Ishikawa (cell line): ENCODE results near the gene MRPS23.

Experiments
- CEBPB ChIP-seq: IDR thresholded peaks from 2 replicates; pipeline ENCODE4 v1.6.1; 2012
- EGR1 ChIP-seq: IDR thresholded peaks from 2 replicates; pipeline ENCODE4 v1.6.1; 2012
- EP300 ChIP-seq: IDR thresholded peaks from 2 replicates; pipeline ENCODE4 v1.6.1; 2012; ENCODE audit warnings: borderline replicate concordance
- RAD21 ChIP-seq: IDR thresholded peaks from 2 replicates; pipeline ENCODE4 v1.6.1; 2012; ENCODE audit warnings: low read depth
- TF ChIP-seq, protein P1 (sequence below): IDR thresholded peaks from 2 replicates; pipeline ENCODE4 v1.6.1; 2012; ENCODE audit warnings: low read depth, mild to moderate bottlenecking

DNA sequence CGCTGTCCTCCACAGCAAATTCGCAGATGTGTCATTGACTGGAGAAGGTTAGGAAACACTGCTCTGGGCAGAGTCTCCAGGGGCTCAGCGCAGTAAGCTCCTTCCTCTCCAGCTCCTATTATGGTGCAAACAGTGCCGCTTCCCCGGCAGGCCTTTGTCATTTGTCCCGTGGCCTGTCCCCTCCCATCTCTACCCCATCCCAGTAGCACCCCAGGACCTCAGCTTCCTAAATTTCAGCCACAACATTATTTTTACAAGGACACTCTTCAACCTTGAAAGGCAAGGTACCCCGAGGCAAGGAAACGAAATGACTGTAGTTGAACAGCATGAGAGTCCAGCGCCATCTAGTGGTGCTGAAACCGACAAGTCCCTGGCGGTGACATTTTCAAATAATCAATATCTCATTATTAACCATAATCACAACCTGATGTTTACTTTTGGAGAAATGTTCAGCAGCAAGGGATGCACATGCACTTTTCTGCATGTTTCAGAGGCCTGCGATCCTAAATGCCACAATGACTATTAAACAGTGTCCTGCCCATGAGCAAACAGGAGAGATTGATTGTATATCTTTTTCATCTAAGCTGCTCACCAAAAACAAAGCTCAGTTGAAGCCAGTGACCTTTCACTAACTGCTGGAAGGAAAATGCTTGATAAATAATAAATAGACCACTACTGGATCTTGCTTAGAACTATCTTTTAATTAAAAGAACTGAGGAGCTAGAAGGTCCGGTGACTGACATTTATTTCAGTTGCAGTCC, 16.5 kb downstream of the MRPS23 start:
- TF ChIP-seq CEBPB: no peak
- TF ChIP-seq EP300: no peak
- TF ChIP-seq, protein P1, sequence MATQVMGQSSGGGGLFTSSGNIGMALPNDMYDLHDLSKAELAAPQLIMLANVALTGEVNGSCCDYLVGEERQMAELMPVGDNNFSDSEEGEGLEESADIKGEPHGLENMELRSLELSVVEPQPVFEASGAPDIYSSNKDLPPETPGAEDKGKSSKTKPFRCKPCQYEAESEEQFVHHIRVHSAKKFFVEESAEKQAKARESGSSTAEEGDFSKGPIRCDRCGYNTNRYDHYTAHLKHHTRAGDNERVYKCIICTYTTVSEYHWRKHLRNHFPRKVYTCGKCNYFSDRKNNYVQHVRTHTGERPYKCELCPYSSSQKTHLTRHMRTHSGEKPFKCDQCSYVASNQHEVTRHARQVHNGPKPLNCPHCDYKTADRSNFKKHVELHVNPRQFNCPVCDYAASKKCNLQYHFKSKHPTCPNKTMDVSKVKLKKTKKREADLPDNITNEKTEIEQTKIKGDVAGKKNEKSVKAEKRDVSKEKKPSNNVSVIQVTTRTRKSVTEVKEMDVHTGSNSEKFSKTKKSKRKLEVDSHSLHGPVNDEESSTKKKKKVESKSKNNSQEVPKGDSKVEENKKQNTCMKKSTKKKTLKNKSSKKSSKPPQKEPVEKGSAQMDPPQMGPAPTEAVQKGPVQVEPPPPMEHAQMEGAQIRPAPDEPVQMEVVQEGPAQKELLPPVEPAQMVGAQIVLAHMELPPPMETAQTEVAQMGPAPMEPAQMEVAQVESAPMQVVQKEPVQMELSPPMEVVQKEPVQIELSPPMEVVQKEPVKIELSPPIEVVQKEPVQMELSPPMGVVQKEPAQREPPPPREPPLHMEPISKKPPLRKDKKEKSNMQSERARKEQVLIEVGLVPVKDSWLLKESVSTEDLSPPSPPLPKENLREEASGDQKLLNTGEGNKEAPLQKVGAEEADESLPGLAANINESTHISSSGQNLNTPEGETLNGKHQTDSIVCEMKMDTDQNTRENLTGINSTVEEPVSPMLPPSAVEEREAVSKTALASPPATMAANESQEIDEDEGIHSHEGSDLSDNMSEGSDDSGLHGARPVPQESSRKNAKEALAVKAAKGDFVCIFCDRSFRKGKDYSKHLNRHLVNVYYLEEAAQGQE: no peak
- peak; percentile 85 for TF ChIP-seq RAD21
- TF ChIP-seq EGR1: 0 out of 2 replicates have a peak, but pooled peaks have one; percentile 7
